ENCODE measurements around the gene NHLH1. TPM values are rescaled to one million over a fixed set of nuclear protein-coding genes. Genes with fewer than 3 reads are reported as not detected.

Gene NHLH1
- total RNA-seq, 6 donors from 2014 or later: 0.20 to 1.0 (median 0.33) TPM; not detected in 3

DNA sequence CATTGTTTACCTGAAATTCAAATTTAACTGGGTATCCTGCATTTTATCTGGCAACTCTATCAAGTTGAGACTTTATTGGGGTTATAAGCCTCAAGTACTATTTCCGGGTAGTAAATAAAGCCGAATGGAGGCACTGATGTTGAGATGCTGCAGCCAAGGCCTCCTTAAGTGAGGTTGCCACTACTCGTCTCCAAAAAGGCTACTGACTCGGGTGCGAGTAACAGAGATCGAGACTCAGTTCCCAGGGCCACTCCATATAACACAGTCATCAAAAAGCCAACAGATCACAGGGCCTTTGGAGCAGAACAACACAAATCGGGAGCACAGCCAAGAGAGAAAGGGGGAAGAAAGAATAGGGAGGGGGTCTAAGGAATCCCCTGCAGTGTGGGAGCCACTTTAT is 24.3 kb upstream of the NHLH1 start:
- Histone ChIP-seq H3K27ac (peak overlapping the region; percentile 93 to 95 (median 93)), H3K4me1 (peaks cover 27 to 57% (median 34%) of the 10 kb centered on the region in 4 donors), H3K27me3 (no peaks in the 10 kb centered on the region), H3K9me3 (no peaks in the 10 kb centered on the region), H3K36me3 (peaks cover 14 to 43% (median 19%) of the 10 kb centered on the region in 4 donors), H3K4me3 (peak overlapping the region; percentile 60 to 93 (median 77))
- ATAC-seq (ENCODE audit: low FRiP score in 2 of 2): peak in 1 of 2 donors; percentile 11
- WGBS, 2 donors: 0 to 1% methylated on average over 7 of the region's 7 CpGs
- DNase-seq: no peak
- TF ChIP-seq POLR2AphosphoS5 (IDR thresholded peaks at IDR 0.05) (no peak), POLR2A (IDR thresholded peaks at IDR 0.05) (no peak), EP300 (IDR thresholded peaks at IDR 0.05) (no peak)
- TF ChIP-seq, protein P1, sequence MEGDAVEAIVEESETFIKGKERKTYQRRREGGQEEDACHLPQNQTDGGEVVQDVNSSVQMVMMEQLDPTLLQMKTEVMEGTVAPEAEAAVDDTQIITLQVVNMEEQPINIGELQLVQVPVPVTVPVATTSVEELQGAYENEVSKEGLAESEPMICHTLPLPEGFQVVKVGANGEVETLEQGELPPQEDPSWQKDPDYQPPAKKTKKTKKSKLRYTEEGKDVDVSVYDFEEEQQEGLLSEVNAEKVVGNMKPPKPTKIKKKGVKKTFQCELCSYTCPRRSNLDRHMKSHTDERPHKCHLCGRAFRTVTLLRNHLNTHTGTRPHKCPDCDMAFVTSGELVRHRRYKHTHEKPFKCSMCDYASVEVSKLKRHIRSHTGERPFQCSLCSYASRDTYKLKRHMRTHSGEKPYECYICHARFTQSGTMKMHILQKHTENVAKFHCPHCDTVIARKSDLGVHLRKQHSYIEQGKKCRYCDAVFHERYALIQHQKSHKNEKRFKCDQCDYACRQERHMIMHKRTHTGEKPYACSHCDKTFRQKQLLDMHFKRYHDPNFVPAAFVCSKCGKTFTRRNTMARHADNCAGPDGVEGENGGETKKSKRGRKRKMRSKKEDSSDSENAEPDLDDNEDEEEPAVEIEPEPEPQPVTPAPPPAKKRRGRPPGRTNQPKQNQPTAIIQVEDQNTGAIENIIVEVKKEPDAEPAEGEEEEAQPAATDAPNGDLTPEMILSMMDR (IDR thresholded peaks at IDR 0.05): no peak

DNA sequence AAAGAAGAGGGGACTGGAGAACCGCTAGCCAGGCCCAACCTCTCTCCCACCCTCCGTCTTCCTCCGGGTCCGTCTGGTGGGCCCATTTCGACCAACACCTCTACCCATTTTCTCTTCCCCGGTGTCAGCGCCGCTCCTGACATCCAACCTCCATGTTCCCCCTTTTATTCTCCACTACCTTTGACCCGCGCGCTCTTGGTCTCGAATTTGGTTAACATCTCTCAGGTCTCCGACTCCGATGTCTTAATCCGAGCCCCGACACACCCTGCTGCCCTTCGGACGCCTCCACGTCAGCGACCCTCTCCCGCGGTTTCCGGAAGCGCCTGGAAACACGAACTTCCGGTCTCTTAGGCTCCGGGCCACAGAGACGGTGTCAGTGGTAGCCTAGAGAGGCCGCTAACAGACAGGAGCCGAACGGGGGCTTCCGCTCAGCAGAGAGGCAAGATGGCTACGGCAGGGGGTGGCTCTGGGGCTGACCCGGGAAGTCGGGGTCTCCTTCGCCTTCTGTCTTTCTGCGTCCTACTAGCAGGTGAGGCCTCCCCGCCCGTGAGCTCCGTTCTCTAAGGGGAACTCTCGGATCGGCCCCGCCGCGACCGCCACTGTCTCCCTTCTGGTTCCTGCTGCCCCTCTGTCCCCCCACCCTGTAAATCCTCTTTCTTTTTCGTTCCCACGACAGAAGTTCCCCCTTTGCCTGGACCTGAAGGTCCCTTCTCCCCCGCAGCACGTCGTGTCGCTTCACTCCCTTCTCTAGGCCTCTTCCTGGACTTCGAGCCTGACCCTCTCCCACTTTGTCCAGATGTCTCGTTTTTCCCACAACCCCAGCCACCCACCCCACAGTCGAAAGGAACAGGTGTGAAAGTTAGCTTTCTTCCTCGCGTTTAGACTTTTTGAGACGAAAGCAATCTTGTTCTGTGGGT is 23.7 kb upstream of the NHLH1 start, which contains the start of the genes COPA and NCSTN:
TSS of gene COPA (minus strand) at position 298 of the 917 bp plus-strand sequence. CDS start at position 218, 80 bp downstream.
TSS of gene NCSTN (plus strand) at position 431 of the 917 bp plus-strand sequence. CDS start at position 445, 14 bp downstream.
- TF ChIP-seq POLR2AphosphoS5 (IDR thresholded peaks at IDR 0.05): peak; percentile 96 to 98
- TF ChIP-seq, protein P1 (IDR thresholded peaks at IDR 0.05): peak in 2 of 6 experiments; percentile 3 to 9
- peak; percentile 41 to 95 (median 90) for TF ChIP-seq POLR2A (IDR thresholded peaks at IDR 0.05)
- peak in 1 of 4 donors; percentile 72 for TF ChIP-seq EP300 (IDR thresholded peaks at IDR 0.05)
- Histone ChIP-seq H3K4me1 (peaks cover 27 to 50% (median 33%) of the 10 kb centered on the region in 4 donors), H3K27ac (peak within 1 kb of the TSS; percentile 93 to 95 (median 93)), H3K9me3 (no peaks in the 10 kb centered on the region), H3K36me3 (peaks cover 10 to 43% (median 17%) of the 10 kb centered on the region in 4 donors), H3K27me3 (no peaks in the 10 kb centered on the region), H3K4me3 (peak within 1 kb of the TSS; percentile 71 to 93 (median 77))
- ATAC-seq (ENCODE audit: low FRiP score in 2 of 2) (peak; percentile 98), DNase-seq (peak; percentile 88 to 96)
- WGBS, 2 donors: 1% methylated on average over 55 to 57 of the region's 58 CpGs

DNA sequence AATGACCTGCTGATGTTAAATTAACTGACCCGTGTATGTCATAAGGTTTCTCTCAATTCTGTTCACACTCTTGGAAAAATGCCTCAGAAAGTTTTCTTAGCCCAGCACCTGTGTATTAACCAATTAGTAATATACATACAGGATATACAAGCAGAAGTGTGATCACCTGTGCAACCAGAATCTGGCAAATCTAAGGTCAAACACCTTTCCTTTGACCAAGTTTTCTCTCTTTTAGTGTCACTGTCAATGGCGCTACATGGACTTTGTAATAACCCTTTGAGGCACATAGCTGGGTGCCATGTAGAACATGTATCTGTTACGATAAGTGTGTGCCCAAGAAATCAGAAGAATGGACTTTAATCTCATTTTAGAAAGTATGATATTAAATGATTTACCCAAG is 22.6 kb upstream of the NHLH1 start:
- Histone ChIP-seq H3K4me1 (peaks cover 25 to 49% (median 32%) of the 10 kb centered on the region in 4 donors), H3K9me3 (no peaks in the 10 kb centered on the region), H3K4me3 (peak overlapping the region in 3 of 4 donors; percentile 75 to 93 (median 79)), H3K36me3 (peaks cover 8 to 43% (median 15%) of the 10 kb centered on the region in 4 donors), H3K27ac (peak overlapping the region in 1 of 4 donors; percentile 95), H3K27me3 (no peaks in the 10 kb centered on the region)
- no peak for ATAC-seq (ENCODE audit: low FRiP score in 2 of 2)
- 73 to 83% methylated on average over 3 of the region's 3 CpGs for WGBS, 2 donors
- no peak for DNase-seq
- TF ChIP-seq POLR2A (IDR thresholded peaks at IDR 0.05) (no peak), EP300 (IDR thresholded peaks at IDR 0.05) (no peak), POLR2AphosphoS5 (IDR thresholded peaks at IDR 0.05) (no peak)
- TF ChIP-seq, protein P1 (IDR thresholded peaks at IDR 0.05): no peak

DNA sequence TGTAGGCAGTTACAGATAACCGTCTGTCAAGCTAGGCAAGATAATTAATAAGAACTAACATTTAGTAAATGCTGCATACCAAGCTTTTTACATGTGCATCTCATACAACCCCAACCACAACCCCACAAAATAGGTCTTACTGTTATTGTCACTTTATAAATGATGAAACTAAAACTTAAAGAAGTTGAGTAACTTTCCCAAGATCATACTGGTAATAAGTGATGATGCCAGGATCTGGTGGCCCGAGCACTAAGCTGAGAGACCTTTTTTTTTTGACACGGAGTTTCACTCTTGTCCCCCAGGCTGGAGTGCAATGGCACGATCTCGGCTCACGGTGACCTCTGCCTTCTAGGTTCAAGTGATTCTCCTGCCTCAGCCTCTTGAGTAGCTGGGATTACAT is 21.9 kb upstream of the NHLH1 start:
- TF ChIP-seq EP300 (IDR thresholded peaks at IDR 0.05): no peak
- TF ChIP-seq POLR2A (IDR thresholded peaks at IDR 0.05): no peak
- no peak for TF ChIP-seq POLR2AphosphoS5 (IDR thresholded peaks at IDR 0.05)
- TF ChIP-seq, protein P1 (IDR thresholded peaks at IDR 0.05): no peak
- H3K4me3 ChIP-seq: no peak overlapping the region
- DNase-seq: no peak
- H3K36me3 ChIP-seq: peaks cover 9 to 43% (median 17%) of the 10 kb centered on the region in 4 donors
- no peaks in the 10 kb centered on the region for H3K9me3 ChIP-seq
- ATAC-seq (ENCODE audit: low FRiP score in 2 of 2): no peak
- 93 to 96% methylated on average over 6 of the region's 6 CpGs for WGBS, 2 donors
- no peak overlapping the region for H3K27ac ChIP-seq
- no peaks in the 10 kb centered on the region for H3K27me3 ChIP-seq
- peaks cover 25 to 49% (median 32%) of the 10 kb centered on the region in 4 donors for H3K4me1 ChIP-seq
